HPDE6-E6E7 (cell line): ENCODE data around the gene SPRR3.

ENCODE experiments used
- DNase-seq: peaks from one replicate; pipeline ENCODE4 v3.0.0; 2011; ENCODE audit warnings: missing footprints; ENCODE audit errors: extremely low spot score

SPRR3 gene, protein sequence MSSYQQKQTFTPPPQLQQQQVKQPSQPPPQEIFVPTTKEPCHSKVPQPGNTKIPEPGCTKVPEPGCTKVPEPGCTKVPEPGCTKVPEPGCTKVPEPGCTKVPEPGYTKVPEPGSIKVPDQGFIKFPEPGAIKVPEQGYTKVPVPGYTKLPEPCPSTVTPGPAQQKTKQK

DNA sequence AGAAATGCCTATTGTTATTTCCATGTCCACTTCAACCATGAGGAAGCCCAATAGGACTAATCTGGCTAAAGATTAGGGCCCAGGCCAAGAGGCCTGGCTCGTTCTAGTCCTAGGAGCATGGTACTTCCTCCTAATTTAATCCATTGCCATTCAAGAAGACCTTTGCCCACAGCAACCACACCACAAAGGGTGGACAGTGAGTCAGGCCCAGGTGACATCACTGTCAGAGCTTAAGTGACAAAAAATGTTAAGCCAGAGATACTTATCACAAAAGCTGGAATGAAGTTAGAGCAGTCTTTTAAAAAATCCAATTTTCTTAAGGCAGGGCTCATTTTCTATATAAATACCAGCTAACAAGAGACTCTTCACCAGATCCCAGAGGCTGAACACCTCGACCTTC is at the start of gene SPRR3:
SPRR3 (plus strand) TSS at position 368 of the 400 bp plus-strand sequence. CDS start 1,272 bp downstream, outside the sequence.
- DNase-seq = no peak

DNA sequence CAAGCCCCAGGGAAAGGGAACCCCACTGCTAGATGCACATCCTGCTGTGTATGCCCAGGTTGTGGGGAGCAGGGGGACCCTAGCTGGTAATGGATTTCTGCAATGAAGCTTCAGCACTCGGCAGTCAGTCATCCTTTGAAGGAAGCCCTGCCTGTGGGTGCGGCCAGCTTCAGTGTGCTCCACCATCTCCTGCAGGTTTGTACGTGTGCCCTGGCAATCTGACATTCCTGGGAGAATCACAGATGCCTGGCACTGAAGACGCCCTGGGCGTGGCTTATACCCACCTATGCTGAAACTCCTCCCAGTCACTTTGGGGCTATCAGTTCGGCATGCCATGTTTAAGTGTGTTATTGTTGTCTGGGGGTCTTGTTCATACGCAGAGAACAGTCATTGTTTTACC is 47.8 kb upstream of the SPRR3 start:
- DNase-seq = peak; percentile 82

DNA sequence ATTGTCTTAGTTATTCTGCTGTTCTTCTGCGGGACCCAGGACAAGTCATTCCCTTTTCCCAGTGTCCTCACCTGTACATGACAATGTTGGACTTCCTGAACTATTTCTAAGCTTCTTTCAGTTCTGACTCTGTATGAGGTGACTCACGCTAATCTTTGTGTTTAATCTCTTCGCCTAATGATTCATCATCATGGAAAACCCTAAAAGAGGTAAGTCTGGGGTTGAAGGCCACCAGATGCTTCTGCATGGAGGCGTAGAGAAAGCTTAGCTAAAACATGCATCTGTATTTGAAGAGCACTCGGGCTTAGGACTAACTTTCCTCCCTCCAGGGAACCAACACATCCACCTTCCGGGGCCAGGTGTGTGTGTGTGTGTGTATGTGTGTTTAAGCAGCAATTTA is 47.1 kb upstream of the SPRR3 start:
- DNase-seq = peak; percentile 65

DNA sequence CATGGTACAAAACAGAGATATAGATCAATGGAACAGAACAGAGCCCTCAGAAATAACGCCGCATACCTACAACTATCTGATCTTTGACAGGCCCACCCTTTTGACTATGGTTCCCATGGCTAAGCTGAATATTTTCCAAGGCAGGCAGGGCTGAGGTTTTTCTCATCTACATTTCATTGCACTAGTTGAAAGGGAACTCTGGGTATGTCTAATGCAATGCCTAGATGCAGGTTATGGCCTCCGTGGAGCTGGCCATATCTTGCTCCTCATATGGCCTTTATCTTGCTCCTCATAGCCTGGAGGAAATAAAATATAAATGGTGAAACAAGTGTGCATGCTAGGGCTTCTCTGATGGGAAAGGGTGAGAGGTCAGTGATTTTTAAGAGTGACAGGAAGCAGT is 44.0 kb upstream of the SPRR3 start:
- no peak for DNase-seq

DNA sequence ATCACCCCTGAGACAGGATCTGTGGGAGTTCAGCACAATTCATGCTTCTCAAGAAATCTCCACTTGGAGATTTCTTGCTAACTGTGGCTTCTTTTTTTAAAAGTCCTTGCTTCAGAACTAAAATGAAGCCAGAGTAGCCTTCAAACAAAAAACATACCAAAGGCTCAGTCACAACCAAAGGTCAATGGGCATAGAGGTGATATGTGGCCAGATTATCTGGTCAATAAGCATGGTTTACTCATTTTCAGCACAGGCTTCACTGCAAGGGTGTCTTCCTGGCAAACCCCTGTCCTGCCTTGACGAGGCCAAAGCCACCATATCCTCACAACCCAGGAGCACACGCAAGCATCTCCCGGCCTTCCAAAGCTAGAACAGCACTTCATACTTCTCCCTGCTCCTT is 42.3 kb upstream of the SPRR3 start:
- DNase-seq = no peak

DNA sequence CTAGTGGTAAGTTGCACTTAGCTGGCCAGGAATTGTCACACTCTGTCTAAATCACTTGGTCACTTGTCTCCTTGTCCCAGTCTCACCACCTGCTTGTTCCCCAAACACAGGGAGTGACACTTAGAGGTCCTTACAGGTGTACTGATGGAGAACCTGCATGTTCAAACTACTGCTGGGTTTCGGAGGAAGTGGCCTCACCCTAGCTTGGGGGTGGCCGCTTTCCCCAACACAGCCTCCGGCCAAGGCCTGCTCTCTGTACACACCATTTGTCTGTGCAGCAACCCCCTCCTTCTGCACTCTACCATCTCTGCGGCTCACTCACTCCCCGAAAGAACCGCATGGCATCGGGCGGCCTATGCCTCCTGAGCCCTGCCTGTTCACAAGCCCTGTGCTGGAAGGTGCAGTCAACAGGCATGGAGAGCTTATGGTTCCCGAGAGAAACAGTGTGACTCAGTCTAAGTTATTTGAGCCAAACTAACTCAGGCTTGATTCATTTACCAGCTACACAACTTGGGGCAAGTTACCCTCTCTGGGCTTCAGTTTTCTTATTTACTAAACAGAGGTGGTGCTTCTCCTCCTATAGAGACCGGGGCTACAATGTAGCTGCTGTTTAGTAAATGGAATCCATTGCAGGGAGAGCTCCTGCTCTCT is 41.6 kb upstream of the SPRR3 start:
- DNase-seq = no peak

DNA sequence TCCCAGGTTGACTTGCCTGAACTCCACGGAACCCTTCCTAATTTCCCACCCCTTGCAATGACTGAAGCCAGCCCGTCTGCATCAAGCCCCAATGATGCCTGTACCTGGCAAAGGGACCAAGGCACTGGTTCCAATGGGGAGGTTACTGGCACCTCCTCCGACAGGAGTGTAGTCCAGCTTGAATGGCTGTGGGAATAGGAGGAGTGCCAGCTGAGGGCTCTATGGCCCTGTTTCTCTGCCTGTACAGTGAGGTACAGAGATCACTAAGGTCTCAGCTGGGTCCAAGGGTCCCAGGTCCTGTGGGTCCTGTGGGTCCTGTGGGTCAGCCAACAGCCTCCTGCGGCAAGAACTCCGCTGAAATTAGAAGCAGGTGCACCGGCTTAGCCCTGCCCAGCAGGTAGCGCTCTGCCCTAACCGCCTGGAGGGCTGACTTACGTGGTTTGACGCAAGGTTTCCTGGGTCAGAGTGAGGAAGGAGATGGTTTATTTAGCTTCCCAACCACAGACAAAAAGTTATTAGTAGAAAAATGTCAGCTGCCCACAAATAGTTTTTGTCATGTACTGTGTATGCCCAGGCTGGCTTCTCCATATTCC is 41.0 kb upstream of the SPRR3 start:
- DNase-seq = no peak

DNA sequence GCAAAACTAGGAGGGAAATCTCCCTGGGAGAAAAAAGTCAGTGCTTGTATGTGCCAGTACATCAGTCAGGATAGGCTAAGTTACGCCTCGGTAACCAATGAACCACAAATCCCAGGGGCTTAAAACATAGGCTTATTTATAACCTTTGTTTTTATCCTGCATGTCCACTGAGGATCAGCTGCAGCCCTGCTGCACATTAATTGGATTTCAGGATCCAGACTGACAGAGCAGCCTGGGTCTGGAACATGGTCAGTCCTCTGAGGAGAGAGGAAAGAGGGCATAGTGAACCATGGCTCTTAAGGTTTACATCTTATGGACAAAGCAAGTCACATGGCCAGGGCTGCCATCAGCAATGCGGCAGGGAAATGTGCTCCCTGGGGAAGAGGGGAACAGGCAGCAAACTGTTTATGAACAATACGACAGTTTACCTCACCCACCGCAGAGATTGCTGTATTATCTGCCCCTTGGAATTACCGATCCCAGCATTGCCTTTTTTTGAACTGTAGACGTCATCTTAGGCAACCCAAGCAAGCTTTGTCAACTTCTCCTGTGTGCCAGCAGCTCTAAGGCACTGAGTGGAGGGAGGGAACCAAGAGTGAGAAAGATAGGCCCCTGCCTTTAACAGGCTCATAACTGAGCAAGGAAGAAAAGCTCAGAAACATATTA is 40.2 kb upstream of the SPRR3 start:
- DNase-seq = no peak

DNA sequence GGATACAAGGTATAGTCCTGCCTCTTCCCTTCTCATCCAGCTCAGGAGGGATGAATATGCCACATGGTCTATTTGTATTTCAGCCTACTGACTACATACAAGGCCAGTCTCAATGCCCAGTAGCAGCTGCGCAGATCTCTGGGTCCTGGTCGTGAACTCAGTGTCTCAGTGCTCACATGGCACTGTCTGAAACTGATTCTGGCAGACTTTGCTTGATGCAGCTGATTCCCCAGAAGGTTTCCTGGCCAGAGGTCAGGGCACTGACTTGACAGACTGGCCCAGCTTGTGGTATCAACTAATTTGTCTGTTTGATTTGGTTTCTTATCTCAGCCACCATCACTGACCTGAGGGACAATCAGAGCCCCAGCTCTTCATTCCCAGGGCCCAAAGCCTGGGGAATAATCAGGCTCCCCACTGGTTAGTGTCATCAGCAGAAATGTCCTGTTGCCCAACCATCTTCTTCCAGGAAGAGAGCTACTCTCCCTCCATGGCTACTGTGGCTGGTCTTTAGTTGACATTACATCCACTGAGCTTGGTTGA is 38.6 kb upstream of the SPRR3 start:
- no peak for DNase-seq

DNA sequence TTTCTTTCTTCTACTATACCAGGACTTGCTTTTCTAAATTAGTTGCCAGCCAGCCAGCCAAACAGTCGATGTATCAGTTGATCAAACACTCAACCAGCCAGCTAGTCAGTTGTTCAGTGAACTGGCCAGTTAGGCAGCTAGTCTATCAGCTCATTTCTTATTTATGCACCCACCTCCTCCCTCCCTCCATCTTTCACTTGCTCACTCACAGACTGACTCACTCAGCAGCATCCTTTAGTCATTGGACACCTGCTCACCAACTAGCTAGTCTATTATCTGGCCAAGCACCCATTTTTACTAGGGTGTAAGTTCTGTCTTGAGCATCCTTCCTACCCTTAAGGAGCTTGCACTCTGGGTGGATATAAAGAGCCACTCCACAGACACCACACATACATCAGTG is 37.0 kb upstream of the SPRR3 start:
- no peak for DNase-seq

DNA sequence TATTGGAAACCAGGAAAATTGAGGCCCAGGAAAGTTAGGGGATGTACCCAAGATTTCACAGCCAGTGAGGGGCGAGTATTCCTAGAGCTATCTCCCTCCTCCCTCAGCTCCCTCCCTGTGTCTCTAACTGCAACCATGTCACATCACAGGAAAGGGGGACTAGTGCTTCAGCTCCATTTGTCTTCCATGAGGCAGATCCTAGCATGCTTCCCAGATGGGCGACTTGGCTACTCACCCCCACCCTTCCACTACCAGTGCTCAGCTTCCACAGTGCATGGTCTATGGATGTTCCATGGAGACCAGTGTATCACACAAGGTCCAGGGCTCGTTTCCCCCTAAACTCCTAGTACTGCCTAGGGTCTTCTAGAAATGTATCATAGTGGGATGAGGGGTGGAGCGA is 35.7 kb upstream of the SPRR3 start:
- DNase-seq = no peak

DNA sequence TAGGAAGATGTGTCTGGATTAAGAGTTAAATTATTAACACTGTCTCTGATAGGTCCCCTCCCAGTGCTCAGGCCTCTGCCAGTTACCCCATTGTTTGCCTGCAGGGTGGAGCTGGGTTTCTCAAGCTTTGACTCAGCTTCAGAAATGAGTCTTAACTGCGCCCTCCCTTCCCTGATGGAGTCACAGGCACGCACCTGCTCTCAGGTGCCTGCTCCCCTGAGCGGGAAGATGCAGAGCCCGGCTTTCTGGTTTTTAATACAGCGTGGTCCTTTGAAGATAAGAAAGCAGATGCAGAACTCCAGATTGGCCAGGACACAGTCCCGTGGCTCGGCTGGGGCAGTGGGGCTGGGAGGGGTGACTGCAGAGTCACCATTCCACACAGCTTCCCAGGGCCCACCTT is 34.3 kb upstream of the SPRR3 start:
- DNase-seq = peak; percentile 91

DNA sequence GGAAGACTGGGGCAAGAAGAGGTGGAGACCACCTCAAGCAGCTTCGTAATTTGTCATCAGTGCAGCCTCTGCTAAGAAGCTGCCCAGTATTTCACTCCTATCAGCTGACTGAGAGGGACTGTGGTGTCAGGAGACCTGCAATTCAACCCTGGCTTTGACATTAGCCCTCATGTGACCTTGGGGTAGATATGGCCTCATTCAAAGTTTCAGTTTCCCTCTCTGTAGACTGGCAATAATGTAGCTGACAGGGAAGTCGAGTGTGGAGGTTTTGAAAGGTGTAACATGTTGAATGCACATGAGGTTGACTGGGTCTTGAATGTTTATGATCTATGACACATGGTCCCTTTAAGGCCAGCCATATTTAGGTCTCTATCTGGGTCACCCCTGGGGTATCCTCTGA is 33.3 kb upstream of the SPRR3 start:
- no peak for DNase-seq

DNA sequence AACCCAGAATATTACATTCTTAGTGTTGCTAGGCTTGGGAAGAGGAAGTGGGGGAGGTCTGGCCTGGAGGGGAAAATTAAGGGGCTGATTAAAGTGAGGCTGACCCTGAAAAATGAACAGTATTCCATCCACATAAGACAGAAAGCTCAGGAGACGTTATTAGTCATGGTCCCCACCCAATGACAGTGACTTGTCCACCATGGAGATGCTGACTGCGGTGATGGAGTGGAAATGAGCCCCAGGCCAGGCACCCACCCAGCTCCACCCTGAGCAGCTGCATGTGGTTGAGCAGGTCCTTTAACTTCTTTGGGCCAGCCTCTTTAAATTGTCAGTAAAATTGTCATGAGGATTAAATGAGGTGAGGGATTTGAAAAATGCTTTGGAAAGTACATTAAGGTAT is 32.5 kb upstream of the SPRR3 start:
- DNase-seq = no peak

DNA sequence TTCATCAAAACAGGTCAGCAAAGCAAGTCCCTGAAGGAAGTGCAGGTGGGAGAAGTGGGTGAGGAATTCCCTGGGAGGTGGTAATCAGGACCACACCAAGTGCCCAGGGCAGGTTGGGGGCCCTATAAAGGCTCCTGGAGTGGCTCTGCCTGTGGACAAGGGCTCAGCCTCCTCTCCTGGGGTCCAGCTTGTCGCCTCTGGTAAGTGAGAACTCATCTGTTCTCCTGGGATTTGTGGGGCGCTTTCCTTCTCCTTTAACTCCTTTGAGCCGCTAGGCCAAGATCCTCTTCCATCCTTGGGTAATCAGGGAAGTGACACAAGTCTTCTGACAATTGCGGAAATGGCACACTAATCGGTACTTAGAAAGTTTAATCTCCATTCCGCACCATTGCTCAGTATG is 31.1 kb upstream of the SPRR3 start, which contains the start of gene SPRR4:
SPRR4 (plus strand) TSS at position 154 of the 400 bp plus-strand sequence. CDS start 1,243 bp downstream, outside the sequence.
- no peak for DNase-seq

DNA sequence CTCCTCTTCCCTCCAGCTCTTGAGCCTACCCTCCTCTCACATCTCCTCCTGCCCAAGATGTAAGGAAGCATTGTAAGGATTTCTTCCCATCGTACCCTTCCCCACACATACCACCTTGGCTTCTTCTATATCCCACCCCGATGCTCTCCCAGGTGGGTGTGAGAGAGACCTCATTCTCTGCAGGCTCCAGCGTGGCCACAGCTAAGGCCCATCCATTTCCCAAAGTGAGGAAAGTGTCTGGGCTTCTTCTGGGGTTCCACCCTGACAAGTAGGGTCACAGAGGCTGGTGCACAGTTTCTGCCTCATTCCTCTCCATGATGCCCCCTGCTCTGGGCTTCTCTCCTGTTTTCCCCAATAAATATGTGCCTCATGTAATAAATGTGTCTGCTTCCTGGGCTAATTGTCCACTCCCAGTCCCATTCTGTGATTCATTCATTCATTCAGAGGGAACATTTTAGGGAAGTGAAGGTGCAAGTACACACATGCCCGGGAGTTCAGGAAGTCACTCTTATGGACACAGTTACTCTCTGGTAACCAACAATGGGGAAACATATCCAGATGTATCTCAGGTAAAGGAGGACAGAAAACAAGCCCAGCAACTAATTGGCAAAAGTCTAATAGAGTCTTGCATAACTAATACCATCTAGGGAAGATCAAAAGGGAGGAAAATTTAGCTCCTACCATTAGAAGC is 29.2 kb upstream of the SPRR3 start:
- peak; percentile 44 for DNase-seq

DNA sequence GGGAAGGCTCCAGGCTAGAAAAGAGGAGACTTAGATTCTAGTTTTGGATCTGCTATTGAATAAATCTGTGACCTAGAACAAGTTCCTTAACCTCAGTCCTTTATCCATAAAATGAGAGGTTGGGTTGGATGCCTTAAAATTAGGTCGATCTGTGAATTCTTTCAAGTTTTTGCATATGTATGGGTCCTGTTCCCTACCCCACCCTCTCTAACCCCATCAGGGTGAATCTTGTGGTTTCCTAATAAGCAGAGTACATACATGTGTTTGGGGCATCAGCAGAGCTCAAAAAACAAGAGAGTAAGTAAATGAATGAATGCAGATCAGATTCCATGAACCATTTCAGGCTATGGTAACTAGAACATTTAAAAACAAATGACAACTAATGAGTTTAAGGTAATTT is 24.9 kb upstream of the SPRR3 start:
- no peak for DNase-seq

DNA sequence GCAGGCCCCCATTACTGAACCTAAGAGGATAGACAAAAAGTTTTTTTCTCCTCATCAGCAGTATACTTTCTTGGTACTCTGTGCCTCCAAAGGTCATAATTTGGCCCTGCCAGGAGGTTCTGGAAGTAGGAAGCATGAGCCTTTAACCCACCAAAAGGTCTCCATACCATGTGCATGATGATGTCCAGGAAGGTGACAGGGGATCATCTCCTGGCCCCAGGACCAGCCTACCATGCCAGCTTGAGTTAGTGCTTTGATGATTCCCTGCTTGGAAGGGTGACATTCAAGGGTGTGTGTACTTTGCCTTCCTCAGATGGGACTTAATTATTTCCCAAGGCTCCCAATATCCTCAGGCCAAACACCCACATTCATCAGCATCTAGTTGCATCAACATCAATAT is 23.9 kb upstream of the SPRR3 start:
- no peak for DNase-seq

DNA sequence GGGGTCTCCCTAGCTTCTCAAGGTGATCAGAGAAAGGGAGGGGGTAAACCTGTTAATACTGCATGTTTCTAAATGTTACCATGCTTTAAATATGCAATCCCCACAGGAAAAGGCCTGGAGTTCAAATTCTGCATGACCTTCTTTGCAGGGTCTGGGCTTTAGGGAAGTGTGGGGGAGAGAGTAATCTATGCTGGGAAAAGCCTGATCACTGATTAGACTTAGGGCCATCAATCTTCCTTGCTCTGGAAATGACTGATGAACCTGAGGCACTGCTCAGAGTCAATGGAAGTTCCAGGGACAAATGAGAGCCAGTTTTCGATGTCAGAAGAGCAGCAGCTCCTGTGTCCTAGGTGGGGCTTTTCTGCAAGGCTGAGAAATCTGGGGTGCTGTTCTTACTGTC is 20.9 kb upstream of the SPRR3 start:
- DNase-seq = no peak

DNA sequence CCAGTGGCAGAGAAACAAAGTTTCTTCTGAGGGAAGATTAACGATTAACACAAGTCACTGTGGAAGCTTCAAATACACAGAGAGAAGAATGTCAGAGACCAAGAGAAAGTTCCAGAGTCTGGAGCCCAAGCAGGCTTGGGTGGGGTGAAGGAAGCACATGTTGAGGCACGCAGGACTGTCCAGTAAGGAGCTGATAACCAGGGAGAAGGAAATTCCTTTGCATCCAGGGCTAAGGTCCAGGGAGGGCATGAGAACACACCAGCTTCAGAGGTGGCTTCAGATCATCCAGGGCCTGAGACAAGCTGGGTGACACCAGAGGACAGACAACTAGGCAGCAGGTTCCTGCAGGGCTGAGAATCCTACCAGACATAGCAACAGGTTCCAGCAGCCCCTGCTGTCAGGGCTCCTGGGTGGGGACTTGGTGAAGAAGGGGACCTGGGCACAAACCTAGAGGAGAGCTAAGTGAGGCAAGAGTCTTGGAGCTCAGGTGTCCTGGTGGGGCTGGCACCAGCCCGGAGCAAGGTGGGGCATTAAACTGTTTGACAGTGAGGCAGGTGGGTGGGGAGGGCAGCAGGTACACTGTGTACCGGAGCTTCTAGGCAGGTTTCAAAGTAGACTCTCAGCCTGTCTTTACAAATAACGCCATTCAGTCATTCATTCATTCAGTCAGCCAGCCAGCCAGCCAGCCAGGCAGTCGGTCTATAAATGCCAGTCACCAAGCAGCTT is 20.2 kb upstream of the SPRR3 start:
- no peak for DNase-seq

DNA sequence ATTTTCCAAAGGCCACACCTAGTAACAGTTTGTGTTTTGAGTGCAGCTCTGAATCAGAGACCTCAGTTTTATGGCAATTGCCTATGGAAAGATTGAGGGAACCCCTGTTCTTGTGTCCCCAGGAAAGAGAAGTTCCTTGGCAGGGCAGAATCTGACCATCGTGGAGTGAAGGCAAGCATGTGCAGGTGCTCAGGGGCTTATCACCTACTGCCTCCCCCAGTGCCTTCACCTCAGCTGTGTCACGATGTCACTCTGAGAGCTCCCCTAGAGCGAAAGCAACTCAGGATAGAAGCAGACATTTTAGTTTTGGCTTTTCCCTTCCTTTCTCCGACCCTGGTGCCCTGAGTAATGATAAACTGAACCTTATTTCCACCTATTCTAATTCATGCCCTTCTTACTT is 19.5 kb upstream of the SPRR3 start:
- DNase-seq = no peak
